Embryonic facial prominence (tissue), 1 donor: ENCODE results near the gene MAP3K10.

Experiments
- DNase-seq: peaks from one replicate; pipeline ENCODE4 v3.0.0-alpha.2; 2016; ENCODE audit errors: extremely low spot score

Gene MAP3K10

DNA sequence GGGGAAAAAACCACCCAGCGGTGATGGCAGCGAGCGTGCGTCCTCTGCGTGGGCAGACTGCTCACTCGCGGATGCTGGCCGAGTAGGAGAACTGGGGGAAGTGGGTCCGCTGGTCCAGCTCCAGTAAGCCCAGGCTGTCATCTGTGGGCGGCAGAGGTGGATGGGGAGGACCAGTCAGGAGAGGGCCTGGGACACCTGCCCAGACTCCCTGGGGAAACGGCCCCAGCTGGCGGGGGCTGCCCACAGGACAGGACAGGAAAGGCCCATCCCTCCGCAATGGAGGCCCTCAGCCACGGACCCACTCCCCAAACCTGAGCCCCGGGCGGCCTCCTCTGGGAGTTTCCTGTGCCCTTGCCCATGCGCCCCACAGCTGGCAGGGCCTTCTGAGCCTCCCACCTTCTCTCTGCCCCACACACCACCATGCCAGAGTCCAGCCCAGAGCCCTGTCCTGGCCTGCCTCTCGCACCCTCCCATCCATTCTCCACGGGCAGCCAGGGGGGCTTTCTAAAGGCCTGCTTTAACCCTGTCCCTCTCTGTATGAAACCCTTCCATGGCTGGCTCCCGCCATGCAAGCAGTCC is 42.7 kb downstream of the MAP3K10 start:
- DNase-seq: no peak

DNA sequence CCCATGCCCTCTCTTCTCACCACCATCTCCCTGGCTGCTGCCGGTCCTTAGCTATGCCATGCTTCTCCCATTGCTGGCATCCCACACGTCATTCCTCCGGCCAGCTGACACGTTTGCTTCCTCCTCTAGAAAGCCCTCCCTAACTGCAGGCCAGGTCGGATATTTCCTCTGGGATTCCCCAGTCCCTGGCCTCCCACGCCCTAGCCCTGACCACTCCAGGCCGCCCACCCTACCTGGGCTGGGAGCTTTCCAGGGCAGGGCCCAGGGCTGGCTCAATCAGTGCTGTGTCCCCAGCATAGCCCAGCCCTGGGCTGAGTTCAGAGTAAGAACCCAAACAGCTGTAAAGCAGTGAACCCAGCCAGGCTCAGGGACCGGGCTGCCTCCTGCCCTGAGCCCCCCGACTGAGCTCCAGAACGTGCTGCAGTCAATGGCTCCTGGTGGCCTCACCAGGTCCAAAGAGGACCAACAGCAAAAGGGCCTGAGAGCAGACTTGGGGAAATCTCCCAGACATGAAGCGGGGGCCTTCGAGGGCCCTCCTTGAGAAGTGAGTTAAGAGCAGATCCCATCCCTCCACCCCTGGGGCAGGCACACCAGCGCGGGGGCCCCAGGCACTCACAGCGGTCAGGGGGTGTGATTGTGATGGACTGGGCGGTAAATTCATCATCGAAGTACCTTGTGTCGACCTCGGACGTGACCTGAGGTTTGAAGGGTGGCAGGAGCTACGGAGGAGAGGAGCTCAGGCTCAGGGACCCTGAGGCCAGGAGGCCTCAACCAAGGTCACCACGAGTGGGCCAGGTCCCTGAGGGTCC is 43.4 kb downstream of the MAP3K10 start:
- no peak for DNase-seq

DNA sequence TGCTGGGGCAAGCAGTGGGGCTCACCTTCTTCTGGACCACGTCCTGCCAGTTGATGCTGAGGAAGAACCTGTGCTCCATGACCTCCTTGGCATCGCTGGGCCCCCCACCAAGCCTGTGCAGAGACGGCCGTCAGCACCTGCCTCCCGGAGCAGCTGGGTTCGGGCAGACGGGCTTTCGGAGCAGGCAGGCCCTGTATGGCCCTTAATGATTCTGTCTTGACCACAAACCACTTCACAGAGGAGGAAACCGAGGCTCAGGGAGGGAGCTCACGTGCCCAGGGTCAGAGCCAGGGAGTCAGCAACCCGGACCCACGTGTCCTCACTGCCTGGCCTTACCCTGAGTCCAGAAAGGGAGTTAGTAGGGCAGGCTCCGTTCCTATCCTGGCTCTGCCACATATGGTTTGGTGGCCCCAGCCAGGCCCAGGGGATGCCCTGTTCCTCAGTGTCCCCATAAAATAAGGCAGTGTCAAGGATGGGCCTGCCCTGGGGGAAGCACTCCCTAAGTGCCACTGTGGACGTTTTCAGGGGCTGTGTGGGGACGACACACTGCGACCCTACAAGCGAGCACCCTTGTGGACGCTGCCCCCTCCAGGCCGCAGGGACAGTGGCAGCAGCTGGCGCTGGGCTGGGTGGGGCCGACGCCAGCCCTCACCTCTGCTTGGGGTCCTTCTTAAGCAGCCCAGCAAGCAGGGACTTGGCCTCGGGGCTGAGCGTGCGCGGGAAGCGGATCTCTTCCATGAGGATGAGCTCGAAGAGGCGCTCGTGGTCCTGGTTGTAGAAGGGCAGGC is 44.2 kb downstream of the MAP3K10 start:
- DNase-seq: no peak

DNA sequence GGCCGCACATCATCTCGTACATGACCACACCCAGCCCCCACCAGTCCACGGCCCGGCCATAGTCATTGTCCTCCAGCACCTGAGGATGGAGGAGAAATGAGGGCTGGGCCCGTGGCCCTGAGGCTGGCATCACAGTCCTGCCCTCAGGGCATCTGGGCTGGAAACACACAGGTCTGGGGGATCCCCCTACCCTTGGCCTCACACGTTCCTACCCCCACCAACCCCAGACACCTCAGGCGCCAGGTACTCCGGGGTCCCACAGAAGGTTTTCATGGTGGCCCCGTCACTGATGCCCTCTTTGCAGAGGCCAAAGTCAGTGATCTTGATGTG is 44.8 kb downstream of the MAP3K10 start:
- no peak for DNase-seq

DNA sequence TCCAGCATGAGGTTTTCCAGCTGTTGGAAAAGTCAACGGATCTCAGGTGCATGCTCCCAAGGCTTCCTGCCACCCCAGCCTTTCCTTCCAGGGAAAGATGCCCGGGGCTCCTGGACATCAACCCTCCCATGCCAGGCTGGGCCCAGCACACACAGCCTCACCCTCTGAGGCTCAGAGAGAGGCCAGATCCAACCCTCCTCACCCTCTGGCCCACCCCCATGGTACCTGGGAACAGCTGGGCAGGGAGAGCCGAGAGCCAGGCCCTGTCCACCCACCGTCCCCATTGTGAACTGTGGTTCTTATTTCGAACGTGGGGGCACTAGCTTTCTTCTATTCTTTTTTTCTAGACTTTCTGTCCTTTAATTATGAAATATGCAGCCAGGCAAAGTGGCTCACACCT is 45.1 kb downstream of the MAP3K10 start:
- no peak for DNase-seq

DNA sequence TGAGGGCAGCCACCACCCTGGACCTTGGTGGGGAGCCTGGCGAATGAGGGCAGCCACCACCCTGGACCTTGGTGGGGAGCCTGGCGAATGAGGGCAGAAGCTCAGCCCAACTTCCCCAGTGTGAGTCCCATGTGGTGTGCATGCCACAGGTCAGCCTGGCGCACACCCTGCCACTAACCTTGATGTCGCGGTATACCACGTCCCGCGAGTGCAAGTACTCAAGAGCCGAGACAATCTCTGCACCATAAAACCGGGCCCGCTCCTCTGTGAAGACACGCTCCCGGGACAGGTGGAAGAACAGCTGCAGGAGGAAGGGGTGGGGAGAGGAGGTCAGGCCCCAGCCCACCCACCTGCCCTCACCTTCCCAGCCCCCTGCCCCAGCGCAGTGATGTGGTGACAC is 46.6 kb downstream of the MAP3K10 start:
- DNase-seq: no peak

DNA sequence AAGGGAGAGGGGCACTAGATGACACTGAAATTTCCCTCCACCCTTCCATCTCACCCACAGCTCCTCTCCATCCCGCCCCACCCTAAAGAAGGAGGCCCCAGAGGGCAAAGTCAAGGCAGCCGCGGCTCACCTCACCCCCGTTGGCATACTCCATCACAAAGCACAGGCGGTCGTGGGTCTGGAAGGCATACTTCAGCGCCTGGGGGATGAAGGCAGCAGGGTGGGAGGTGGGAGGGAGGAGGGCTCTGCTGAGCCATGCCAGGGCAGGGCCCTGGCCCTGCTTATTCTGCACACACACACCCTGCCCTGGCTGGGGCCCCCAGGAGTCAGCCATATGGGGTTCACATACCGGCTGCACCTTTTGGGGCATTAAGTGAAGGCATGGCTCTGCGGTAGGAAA is 47.5 kb downstream of the MAP3K10 start:
- DNase-seq: no peak

DNA sequence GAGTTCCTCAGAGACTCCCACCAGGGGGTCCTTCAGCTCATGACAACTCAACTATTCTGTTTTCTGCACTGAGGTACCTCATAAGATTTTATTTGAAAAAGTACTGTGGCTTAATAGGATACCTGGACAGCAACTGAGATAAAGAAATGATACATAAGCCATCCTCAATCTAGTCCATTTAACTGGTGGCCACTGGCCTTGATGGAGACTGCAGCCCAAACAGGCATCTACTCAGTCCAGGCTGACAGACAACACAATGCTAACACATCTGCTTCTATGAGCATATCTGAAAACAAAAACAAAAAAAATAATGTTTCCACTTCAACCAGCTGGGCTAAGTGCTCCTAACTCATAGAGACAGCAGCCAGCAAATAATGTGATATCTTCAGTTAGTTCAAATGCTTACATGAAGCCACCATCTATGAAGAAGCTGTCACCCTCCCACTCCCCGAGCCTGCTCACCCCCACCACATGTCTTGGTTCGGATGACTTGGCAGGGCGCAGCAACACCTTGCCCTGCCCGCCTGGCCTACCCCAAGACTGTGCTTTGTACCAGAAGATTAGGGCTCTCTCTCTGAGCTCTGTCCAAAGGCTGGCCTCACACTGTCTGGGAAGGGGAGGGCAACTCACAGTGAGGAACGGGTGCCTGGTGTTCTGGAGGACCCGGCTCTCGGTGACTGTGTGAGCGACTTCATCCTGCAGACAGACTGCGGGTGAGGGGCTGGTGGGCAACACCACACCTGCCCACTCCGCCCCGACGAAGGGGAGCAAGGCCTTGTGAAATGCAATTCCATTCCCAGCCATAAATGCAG is 48.4 kb downstream of the MAP3K10 start:
- no peak for DNase-seq

DNA sequence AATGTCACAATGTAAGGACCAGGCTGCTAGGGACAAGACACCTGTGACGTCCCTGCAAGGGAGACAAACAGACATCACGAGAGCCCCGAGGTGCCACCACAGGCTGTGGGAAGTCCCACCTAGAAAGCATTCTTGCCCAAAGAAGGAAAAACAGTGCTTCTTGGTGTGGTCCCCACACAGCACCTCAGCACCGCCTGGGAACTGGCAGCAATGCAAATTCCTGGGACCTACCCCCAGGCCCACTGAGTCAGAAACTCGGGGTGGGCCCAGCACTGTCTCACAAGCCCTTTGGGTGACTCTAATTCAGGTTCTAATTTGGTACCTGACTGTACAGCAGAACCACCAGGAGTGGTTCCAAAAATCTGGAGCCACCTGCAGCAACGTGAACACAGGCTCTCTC is 49.1 kb downstream of the MAP3K10 start:
- no peak for DNase-seq

DNA sequence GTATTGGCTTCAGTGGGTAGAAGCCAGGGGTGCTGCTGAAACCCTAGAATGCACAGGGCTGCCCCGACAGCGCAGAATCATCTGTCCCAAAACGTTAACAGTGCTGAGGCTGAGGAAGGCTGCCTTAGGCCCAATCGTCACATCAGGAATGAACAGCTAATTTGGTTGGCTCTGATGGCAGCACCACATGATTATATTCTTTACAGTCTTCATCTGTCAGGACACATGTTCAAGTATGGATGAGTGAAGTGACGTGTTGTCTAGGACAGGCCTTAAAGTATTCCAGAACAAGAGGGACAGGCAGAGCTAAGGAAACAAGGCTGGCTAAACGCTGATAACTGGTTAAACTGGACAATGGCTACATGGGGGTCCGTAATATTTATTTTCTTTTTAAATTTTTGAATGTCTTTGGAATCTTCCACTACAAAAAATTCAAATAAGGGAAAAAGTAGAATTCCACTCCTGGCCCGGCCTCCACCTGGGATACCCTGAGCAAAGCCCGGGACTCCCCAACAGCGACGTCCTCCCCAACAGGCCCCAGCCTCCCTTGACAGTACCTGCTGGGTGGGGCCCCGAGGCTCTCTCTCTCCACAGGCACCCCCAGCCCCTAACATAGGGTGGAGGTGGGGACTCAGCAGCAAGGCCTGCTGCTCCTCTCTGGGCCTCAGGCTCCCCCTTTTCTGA is 50.0 kb downstream of the MAP3K10 start:
- DNase-seq: no peak

DNA sequence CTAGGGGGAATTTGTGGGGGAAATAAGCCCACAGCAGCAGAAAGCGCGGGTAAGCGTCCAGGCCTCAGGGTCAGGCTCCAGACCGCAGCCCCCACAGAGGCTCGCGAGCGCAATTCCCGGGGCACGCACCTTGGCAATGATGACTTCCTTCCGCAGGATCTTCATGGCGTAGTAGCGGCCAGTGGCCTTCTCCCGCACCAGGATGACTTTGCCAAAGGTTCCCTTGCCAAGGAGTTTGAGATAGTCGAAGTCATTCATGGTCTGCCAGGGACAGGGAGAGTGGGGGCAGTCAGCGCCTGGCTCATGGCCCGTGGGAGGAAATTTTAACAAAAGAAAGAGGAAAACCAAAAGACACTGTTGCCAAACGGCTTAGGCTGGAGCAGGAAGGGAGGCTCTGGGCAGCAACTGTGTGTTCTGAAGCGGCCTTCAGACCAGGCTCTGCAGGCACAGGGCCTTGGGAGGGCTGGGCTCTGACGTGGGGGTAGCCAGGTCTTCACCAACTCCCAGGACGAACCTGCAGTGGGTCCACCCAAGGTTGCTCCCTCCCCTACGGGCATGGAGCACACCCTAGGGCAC is 50.7 kb downstream of the MAP3K10 start:
- no peak for DNase-seq

DNA sequence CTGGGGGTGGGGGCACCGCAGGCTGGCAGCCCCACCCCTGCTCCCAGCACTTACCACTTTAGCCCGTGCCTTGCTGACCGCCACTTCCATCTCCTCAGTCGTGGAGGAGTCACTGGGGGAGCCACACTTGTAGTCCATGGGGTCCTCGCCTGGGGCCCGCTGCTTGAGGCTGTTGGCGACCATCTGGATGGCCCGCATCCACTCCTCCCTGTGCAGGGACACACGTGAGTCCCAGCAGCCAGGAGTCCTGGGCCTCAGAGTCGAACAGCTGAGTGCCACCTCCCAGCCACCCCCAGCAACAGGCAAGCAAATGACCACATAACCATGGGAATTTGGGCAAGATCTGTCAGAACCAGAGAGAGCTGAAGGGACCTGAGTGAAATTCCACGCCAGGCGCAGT is 51.3 kb downstream of the MAP3K10 start:
- DNase-seq: no peak

DNA sequence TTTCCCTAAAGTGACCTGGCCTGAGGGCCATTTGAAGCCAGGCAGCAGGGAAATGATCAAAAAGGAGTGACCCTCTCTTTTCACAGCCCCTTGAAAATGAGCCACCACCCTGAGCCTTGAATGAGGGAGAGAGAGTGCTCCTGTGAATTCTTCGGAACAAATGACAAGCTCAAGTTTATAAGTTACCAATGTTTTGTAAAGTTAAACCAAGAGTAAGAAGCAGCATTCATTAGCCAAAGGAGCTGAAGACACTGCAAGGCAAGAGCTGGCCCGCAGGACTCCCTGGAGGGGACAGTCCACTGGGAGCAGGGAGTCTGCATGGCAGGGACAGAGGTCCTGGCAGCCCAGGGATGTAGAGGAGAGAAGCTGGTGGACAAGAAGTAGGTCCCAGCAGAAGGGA is 52.0 kb downstream of the MAP3K10 start:
- DNase-seq: no peak

DNA sequence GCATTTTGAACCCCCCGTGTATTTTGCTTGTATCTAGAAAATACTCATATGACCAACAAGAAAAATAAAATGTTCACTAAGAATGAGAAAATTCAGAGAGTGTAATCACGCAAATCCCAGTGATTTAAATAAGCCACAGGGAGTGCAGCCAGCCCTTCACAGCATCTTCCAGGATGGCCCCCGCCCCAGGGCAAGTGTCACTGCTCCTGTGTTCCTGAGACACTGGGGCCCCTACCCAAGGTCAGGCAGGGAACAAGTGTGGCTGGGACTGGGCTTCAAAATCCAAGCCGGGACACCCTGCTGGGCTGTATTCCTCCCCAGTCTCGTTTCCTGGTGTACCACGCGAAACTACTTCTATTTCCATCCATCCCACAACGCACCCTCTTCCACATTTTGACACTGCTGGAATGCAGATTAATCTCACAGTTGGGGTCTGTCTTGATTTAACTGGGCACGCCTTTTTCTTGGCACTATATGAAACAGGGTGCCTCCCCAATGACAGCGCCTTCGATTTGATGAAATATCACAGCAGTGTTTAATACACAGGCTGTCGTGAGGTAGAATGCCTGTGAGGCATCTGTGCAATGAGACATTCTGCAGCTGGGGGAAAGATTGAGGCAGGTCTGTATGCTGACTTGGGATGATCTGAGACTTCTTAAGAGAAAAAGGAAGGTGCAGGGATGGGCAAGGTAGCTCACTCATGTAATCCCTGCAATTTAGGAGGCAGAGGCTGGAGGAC is 53.5 kb downstream of the MAP3K10 start:
- DNase-seq: no peak

DNA sequence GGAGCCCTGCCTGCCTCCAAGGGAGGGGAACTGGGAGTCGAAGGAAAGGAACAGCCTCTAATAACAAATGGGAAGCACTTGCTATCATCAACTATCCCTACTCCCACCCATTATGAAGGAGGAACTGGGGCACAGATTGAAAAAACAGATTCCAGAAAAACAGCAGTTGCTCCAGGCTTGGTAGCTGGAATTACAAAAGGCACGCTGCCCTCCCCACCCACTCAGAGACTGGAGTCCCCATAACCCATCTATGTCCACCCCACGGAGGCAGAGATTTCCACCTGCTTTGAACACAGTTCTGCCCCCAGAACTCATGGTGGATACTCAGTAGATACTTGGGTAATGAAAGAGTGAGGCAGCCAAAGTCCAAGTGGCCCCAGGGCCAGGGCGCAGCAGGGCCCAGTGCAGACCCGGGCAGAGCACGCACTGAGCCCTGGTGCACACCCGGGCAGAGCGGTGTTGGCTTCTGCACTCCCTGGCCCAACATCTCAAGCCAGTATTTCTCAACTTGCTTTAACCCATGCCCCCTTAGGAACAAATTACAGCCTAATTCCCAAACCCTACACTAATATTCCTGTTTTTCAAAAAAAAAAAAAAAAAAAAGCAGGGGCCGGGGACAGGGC is 54.4 kb downstream of the MAP3K10 start:
- DNase-seq: no peak

DNA sequence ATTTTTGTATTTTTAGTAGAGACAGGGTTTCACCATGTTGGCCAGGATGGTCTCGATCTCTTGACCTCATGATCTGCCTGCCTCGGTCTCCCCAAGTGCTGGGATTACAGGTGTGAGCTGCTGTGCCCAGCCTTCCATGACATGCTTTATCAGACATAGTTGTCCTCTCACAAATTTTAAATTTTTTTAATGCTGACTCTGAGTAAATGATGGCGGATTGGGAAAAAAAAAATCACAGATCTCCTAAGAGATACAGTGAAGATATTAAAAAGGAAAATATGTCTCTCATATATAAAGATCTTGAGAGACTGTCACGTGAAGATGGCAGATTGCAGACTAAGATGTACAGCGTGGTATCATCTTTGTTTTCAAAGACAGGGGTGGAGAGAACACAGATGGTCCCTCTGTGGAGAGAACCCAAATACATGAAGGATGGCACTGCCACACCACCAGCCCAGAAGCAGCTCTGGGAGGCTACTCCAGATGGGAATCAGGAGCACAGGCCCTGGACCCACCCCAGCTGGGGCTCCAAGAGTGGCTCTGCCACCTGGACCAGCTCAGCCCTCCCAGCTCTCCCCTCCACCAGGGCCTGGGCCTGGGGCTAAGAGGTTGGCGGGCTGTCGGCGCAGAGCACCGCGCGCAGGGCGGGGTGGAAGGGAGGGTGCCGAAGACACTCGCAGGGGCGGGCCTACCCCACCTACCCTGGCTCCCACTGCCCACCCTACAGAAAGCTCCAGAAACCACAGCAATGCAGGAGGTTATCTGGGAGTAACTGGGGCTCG is 55.3 kb downstream of the MAP3K10 start:
- DNase-seq: no peak

DNA sequence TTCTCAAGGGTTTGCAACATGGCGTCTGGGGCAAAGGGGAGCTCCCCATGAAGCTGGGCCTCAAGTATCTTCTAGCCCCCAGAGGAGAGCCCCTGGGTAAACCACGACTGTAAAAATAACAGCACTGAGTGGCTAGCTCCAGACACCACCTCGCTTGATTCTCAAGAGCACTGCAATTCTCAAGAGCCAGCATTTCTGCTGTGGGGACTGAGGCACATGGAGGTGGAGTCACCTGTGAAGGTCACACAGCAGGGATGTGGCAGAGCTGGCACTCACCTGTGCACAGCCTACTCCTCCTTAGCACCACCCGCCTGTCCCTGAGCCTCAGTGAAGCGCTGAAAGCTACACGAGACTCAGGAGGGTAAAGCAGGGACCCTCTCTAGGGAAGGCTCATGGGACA is 56.0 kb downstream of the MAP3K10 start:
- DNase-seq: no peak

DNA sequence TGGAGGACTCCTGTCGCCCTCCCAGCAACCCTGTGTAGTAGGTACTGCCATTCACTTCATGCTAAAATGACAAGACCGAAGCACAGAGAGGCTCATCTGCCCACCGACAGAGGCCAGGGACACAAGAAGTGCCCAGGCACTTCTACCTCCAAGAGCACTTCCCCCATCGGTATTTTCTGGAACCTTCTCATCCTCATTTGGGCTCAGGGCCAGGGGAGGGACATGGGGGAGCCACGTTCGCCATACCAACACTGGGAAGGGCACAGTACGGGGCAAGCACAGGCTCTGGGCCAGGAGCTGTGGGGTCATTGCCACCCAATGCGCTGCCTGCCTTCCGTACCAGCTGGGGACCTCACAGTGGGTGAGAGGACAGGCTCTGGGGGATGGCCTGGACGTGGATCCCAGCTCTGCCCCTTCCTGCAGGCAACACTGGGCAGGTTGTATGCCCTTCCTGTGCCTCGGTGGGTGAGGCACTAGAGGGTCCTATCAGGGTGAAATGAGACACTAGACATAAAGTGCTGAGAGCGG is 56.6 kb downstream of the MAP3K10 start:
- DNase-seq: no peak

DNA sequence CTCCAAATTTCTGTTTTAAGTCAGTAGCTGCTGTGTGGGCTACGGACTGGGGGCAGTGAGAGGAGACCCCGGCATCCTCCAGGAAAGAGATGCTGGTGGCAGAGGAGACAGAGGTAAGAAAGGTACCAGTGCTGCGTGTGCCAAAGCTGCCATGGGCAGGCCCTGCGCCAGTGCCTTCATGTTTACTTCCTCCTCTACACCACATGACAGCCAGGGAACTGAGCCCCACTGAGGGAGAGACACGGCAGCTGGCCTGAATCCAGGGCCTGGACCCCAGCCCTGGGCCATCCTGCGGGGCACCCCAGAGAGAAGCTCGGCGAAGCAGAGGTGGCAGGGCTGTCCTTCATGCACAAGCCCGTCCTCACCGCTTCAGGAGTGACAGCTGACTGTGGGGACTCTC is 58.0 kb downstream of the MAP3K10 start:
- DNase-seq: no peak
